NCI-H128 (cell line): ENCODE results near the gene NUDT16L1.

Experiments
- DNase-seq: peaks from one replicate; lab custom pipeline; 2025; ENCODE audit not compliant: unreplicated experiment; lab: John Stamatoyannopoulos, UW

NUDT16L1 gene

GRCh38 chr16:4693956-4694641, 737 bp downstream of the NUDT16L1 start:
- DNase-seq: no peak

DNA sequence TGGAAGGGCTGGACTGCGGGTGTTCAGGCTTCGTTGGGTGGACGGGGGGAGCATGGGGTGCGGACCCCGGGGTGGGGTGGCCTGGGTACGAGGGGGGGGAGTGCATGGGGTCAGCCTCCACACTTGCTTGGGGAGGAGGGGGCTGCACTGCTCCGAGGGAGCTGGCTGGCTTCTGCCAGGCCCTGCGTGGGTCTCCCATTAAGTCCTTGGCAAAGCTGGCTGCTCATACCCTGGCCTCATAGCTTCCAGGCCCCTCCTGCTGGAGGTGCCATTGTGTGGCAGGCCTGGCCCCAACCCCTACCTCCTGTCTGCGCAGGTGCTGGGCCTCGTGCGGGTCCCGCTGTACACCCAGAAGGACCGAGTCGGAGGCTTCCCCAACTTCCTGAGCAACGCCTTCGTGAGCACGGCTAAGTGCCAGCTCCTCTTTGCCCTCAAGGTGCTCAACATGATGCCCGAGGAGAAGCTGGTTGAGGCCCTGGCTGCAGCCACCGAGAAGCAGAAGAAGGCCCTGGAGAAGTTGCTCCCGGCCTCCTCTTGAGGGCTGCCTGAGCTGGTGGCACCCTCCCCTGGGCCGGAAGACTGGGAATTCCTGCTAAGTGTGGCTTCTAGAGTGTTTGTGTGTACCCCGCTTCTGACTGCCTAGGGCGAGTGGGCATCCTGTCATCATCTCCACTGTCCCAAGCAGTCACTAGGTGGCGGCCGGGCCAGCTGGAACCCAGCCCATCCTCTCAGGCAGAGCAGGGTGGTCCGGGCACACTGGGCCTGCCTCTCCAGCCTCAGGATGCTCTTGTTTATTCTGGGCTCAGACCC, 1.5 kb downstream of the NUDT16L1 start:
- DNase-seq: no peak

- no peak for DNase-seq
Observed at GRCh38 chr16:4695473-4696171, 2.3 kb downstream of the NUDT16L1 start.

DNA sequence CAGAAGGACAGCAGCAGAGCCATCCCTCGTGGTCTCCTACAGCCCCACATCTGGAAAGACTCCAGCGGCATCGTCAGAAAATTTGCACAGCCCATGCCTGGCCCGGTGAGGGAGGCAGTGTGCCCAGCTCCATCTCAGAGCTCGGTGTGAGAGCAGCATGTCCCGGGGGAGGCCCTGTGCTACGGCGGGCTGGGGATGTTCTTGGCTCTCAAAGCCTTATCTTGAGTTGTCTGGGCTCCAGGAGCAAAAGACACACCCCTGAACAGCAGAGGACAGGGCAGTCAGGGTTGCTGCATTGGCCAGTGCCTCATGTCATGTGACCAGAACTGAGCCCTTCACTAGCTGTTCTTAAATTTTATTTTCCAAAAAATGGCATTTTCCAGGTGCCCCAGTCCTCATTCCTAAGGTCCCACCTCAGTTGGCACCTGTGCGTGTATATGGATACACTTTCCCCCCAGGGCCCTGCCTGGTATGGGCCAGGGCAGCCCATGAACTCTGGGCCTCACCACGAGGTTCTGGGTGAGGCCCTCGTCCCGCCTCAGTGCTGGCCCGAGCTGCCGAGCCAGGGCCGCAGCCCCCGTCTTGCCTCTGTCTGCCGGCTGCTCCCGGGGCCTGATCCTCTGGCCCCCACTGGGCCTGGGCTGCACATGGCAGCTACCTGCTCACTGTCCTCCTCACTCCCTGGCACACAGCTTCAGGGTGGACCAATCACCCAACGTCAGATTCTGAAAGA, 3.0 kb downstream of the NUDT16L1 start:
- DNase-seq: no peak

- no peak for DNase-seq
Observed at GRCh38 chr16:4696905-4697847, 3.8 kb downstream of the NUDT16L1 start.

DNA sequence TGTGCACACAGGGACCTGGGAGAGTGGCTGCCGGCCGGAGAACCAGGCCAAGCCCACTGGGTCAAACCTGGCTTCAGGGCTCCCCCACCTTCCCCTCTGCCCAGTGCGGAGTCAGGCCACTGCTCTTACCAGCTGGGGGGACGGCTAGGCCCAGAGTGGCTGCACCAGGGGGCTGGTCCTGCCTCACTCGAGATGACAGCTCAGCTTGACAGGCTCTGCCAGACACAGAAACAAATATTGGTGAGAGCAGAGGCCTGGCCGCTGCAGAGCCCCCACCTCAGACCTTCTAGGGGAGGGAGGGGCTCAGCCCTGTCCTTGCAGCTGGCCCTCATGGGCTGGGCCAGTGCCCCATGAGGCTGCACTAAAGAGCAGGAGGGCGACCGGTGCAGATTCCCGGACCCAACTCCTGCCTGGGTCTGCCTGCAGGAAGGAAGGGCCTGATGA, 4.5 kb downstream of the NUDT16L1 start:
- no peak for DNase-seq

GRCh38 chr16:4698321-4699045, 5.1 kb downstream of the NUDT16L1 start:
- DNase-seq: no peak

- no peak for DNase-seq
Observed at GRCh38 chr16:4699046-4699556, 5.7 kb downstream of the NUDT16L1 start.

DNA sequence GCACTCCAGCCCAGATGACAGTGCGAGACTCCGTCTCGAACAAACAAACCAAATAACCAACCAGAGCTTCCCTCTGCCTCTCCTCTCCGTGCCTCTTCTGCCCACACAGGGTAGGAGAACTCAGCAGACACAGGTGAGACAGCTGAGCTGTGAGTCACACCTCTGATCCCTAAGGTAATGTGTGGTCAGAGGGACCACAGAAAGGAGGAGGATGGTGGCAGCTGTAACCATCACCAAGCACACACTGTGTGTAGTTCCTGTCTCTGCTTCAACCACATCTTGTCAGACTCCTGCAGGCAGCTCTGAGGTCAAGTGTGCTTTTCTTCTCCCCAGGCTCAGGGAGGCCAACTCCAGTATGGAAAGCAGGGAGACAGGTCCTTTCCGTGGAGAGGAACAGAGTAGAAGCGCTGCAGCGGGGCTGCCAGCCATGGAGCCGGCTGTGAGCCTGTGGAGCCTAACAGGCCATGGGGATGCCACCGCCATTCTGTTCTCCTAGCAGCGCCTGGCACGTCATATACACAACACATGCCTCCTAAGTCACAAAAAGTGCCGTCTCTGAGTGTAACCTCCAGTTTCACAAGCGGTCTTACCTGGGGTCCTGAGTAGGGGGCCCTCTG, 7.1 kb downstream of the NUDT16L1 start:
- no peak for DNase-seq

- DNase-seq: no peak
Observed at GRCh38 chr16:4700997-4701743, 7.8 kb downstream of the NUDT16L1 start.

DNA sequence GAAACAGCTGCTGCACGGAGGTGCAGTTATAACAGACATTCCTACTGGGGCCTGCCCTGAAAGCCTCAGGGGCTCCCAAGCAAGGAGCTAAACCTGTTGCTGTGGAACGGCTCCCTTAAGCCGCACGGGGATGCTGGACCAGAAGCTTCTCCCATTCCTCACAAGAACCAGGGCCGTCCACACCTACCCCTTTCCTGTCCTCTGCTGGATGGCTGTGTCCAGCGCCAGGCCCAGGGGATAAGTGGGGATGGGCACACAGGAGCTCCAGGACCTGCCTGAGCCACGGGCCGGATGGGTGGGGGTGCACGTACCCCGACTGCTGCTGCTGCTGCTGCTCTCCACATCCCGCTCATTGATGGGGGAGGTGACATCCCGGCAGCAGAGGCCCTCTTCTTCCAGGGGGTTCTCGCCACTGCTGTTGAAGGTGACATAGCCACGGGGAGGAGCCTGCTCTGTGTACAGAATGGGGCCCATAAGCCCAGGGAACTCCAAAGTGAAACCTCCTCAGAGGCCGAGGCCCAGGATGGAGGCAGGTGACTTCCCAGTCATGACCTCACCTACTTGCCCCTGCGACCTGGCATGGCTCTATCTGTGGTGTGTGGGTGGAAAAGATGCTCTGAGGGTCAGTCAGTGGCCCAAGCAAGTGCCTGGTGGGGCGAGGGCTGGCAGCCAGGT, 8.6 kb downstream of the NUDT16L1 start:
- DNase-seq: no peak

DNA sequence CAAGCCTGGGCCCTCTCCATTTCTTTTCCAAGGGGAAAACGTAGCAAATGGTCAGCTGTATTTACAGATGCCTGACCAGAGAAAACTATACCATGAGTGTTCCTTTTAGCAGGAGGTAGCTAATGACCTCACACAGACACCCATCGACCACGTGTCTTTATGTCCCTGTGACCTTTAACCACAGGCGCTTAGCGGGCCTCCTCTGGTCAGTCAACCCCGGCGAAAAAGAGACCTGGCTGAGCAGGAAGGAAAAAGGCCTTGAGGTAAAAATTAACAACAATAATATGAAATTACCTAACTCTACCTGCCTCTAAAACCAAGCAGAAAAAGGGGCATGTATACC, 9.1 kb downstream of the NUDT16L1 start:
- no peak for DNase-seq

GRCh38 chr16:4703906-4704305, 10.5 kb downstream of the NUDT16L1 start:
- DNase-seq: no peak

GRCh38 chr16:4704491-4704890, 11.1 kb downstream of the NUDT16L1 start:
- DNase-seq: no peak

DNA sequence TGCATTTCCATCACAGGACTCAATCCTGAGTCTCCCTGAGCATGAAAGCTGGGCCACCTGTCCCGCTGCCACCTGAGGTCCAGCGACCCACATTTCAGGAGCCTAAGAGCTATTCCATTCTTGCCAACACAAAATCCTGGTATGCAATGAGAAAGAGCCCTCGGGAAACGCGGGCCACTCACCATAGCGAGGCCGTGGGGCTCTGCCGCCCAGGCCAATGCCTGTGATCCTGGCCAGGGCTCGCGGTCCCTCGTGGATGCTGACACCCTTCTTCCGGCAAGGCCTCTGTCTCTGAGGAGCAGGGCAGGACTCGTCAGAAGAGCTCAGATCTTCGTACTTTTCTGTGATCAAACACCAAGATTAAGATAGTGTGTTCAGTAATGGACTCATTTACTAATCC, 11.6 kb downstream of the NUDT16L1 start:
- no peak for DNase-seq

DNA sequence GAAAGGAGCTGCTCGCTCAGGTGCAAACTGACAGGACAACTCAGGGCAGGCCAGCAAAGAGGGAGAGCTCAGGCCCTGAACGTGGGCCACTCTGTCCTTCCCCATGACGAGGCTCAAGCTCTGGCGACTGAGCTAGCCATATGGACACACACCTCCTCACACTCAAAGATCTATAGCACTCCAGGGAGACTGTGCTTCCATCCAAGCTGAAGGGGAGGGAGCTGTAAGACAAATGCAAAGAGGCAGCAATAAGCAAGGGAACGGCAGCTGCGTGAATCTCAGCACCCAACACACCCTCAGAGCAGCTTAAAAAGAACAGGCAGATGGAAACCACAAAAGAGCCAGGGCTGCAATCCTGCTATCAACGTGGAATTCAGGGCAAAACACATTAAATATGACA, 13.5 kb downstream of the NUDT16L1 start:
- no peak for DNase-seq

- no peak for DNase-seq
Observed at GRCh38 chr16:4709481-4709880, 16.1 kb downstream of the NUDT16L1 start.
